DMS153 treated with DMSO at 0.1 percent for 48 hours (cell line): Measurements from ENCODE around the gene MOG.
"Not testable (repeated sequence)": the region's sequence is repeated elsewhere in the genome, so short reads cannot be mapped to it uniquely, and the experiment has no call there.

Source experiments
- DNase-seq: peaks from one replicate; lab custom pipeline; 2025; ENCODE audit not compliant: unreplicated experiment; lab: John Stamatoyannopoulos, UW

Gene MOG

DNA sequence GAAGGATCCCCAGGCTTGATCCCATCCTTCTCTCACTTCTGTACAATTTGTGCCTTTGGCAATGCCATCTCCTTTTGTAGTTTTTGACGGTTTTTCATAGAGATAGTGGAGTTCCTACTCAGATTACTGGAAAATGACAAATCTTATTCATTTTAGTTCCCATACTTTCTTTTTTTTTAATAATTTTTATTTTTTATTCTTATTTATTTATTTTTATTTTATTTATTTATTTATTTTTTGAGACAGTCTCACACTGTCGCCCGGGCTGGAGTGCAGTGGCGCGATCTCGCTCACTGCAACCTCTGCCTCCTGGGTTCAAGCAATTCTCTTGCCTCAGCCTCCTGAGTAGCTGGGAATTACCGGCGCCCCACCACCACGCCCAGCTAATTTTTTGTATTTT, 19.6 kb upstream of the MOG start:
- no peak for DNase-seq

DNA sequence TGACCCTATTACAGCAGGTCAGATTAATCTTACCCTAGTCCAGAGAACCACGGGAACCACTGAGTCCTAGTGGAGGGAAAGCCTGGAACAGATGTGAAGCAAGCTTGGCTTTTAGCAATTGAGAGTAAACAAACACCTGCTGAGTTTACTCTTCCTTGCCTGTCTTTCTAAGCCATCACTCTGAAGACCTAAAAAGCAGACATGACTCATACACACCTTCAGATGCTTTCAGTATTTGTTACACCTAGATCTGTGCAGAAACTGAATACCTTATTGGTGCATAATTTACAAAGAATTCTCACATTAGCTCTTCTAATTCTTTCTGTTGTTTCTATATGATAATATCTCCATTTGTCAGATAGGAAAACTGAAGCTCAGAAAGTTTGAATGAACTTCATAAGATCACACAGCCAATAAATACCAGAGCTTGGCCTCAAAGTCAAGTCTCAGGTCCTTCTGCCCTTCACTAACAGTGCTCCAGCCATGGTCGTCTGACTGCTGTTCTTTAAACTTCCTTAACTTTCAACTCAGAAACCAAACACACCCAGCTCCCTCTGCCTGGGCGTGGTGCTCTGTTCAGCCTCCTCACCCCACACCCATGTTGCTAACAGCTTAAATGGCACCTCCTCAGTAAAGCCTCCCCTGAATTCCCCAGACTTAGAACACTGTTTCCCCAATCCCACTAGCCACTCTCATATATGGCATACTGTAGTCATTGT, 15.3 kb upstream of the MOG start:
- no peak for DNase-seq

DNA sequence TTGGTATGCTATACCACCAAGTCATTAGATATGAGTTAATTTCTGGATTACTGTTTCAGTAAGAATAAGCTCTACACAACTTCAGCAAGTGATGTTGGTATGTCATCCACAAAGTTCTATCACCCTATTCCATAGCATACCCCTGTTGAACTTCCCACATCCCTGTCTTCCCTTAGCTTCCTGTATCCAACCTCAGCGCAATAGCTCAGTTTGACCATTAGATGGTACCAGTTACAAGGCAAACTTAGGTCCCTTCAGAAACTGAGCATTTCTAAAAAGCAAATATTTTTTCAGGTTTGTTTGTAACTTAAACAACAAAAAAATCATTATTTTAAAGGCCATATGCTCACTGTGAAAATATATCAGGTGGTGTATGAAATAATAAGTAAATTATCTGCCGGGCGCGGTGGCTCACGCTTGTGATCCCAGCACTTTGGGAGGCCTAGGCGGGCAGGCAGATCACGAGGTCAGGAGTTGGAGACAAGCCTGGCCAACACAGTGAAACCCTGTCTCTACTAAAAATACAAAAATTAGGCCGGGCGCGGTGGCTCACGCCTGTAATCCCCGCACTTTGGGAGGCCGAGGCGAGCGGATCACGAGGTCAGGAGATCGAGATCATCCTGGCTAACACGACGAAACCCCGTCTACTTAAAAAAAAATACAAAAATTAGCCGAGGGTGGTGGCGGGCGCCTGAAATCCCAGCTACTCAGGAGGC, 8.8 kb upstream of the MOG start:
- DNase-seq, result peak; percentile 33

GRCh38 chr6:29649701-29650673, 6.9 kb upstream of the MOG start:
- DNase-seq, result peak; percentile 92

GRCh38 chr6:29651413-29652197, 5.3 kb upstream of the MOG start:
- peak; percentile 15 for DNase-seq

- no peak for DNase-seq
Observed at GRCh38 chr6:29652198-29652584, 4.7 kb upstream of the MOG start.

GRCh38 chr6:29653452-29654038, 3.3 kb upstream of the MOG start:
- peak; percentile 74 for DNase-seq

DNA sequence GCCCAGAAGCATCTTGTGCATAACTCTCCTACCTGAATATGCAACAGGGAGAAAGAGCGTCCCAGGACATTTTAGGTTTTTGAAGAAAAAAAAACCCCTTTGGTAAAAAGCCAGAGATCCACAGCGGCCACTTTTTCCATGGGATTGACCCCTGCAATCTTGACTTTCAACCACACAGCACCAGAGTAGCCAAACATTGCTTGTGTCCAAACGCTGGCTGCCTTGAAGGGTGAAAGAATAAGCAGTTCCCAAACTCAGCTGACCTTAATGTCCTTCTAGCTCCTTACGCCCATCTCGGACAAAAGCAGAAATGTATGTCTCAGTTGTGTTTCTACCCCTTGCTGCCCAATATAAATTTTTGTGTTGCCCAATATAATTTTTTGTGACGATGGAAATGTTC, 1.2 kb upstream of the MOG start:
- DNase-seq, result no peak

DNA sequence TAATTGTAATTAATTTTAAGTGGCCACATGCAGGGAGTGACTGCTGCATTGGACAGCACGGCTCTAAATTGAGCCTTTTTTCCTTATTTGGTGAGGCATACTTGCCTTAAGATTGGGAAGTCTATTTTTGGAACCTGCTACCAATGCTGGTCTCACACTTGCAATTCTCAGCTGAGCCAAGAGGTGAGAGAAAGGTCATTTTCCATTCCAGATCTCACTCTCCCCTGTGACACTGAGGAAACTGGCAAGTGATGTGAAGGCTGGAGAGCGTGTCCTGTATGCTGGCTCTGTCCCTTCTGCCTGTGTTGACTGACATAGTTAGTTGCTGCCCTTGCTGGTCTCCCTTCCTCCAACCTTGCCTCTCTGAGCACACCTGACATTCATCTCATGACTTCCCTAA, 735 bp upstream of the MOG start:
- no peak for DNase-seq

DNA sequence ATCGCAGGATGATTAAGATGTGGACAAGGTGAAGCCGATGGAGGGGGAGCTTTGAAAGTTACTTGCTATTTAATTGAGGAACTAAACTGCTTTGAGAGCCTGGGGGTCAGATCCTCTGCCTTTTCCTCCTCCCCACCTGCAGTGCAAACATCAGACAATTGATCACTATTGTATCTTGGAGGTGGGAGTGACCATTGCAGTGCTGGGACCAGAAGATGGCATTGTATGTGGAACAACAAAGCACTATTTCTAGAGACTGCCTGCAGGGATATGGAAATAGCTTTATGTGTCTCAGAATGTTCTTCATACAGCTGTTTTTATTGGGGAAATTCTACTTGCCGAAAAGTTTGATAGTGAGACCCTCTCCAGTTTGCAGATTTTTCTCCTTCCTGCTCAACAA, 4.2 kb downstream of the MOG start:
- DNase-seq, result no peak

DNA sequence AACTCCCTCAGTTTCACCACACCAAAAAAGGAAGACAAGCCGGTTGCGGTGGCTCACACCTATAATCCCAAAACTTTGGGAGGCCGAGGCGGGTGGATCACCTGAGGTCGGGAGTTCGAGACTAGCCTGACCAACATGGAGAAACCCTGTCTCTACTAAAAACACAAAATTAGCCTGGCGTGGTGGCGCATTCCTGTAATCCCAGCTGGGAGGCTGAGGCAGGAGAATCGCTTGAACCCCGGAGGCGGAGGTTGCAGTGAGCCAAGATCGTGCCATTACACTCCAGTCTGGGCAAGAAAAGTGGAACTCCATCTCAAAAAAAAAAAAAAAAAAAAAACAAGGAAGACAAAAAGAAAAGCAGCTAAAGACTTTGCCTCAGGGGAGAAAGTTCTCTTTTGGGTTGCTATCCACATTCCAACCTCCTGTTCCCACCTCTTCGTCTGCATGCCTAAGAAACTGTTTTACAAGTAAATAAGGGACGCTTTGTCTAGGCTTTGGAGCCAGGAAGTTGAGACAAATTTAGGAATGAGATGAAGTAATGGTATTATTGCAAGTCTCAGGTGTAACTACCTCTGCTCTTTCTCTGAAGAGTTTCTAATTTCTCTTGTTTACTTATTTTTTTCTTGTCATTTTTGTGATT, 4.7 kb downstream of the MOG start:
- not testable (repeated sequence) for DNase-seq

DNA sequence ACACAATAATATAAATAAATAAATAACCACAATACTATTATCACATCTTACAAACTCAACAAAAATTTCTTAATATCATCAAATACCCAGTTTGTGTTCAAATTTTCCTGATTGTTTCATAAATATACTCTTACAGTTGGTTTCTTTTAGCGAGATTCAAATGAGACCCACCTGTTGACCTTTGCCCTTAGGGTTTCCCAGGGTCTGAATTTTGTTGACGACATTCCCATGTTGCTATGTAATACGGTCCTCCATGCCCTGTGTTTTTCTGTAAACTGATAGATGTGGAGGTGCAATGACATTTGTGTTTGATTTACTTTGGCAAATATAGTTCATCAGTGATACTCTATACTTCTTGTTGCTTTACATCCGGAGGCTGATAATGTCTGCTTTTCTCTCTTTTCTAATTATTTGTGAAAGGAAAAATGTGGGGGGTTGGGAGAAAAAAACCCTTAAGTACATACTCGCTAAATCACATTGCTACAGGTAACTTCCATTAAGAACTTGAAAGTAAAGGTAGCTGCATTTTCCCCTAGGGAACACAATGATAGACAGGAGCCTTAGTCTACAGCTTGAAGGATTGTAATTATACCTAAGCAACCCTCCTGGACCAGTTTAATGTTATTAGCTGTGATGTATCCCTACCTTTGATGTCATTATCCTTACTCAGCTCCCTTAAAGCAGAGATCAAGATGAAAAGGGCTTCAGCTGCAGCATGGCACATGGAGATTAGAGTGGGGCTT, 6.6 kb downstream of the MOG start:
- DNase-seq, result no peak

DNA sequence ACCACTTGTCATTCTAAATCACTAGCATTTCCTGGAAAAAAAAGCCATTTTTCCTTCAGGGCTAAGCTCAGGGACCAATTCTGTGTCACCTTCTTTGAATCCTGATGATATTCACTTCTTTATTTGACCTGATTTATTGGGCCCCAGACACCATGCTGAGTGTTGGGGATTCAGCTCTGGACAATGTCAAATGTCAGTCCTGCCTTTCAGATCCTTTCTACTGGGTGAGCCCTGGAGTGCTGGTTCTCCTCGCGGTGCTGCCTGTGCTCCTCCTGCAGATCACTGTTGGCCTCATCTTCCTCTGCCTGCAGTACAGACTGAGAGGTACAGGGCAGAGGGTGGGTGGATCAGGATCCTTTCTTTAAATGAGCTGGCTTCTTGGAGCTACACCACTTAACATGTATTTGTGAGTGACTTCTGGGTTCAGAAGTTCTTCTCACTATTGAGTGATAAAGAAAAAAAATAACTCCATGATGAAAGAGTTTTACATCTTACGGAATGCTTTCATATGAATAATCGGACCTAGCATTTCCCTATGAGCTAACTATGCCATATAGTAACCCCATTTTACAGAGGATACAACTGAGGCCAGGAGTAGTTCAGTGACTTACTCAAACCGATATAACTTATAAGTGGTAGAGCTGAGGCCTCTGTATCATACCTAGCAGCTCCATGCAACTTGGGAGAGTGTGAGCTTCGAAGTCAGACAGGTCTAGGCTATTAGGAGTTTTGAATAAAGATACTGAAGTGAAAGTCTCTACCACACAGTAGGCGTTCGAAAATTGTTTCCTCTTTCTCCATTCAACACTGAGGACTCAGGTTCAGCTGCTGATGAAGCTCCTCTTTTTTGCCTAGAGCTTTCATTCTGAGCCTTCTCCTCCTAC, 9.3 kb downstream of the MOG start:
- DNase-seq, result no peak

GRCh38 chr6:29666826-29667130, 9.9 kb downstream of the MOG start:
- DNase-seq, result no peak

DNA sequence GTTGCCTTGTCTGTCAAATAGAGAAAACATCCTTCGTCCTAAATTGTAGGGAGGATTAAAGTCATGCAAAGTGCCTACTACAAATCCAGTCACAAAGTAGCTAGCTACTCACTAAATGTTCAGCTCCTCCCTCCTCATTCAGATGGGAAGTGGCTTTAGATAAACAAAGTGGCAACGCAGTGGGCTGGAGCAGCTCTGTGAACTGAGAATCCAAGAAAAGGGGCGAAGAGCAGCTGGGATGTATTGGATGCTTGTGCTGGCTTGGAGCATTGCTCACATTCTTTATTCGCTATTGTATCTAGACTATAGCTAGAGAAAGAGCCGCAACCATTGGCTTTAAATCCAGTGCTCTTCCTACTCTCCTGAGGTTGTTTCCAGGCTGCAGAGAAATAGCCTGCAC, 10.3 kb downstream of the MOG start:
- no peak for DNase-seq

DNA sequence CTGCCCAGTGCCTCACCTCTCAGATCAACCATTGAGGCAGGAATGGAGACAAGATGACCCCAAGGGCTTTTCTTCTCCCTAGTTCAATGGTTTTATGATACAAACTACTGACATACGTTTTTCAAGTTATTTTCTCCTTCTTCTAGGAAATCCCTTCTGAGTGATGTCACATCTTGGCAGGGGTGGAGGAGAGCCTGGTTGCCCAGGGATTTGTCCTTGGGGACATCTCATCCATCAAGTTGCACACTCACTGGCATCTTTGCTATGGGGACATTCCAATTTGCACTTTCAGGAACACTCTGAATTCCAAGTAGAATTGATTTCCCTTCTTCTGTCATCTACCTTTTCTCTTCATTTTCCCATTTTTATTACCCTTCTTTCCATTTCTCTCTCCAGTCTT, 14.1 kb downstream of the MOG start:
- no peak for DNase-seq

- not testable (repeated sequence) for DNase-seq
Observed at GRCh38 chr6:29672116-29672515, 15.2 kb downstream of the MOG start.

DNA sequence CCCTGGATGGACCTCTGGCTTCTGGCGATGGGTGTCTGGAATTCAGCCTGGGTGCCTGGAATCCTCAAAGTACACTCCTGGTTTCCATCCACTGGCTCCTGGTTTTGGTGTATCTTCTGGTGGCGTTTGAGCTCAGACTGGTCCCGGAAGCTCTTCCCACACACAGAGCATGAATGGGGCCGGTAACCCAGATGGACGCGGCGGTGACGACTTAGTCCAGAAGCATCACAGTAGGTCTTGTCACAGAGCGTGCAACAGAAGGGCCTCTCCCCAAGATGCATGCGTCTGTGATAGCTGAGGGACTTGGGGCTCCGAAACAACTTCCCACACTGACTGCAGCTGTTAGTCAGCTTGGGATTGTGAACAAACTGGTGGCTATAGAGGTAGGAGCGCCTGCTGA, 16.3 kb downstream of the MOG start:
- no peak for DNase-seq

DNA sequence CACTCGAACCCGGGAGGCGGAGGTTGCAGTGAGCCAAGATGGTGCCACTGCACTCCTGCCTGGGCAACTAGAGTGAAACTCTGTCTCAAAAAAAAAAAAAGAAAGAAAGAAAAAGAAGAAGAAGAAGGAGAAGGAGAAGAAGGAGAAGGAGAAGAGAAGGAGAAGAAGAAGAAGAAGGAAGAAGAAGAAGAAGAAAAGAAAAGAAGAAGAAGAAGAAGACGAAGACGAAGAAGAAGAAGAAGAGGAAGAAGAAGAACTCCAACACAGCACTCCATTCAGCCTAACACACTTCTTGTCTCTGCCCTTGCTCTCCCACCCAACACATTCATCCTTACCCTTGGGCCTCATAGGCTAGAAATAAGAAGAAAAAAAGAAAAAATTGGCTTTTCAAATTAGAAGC, 17.1 kb downstream of the MOG start:
- DNase-seq, result no peak
